Urinary bladder (tissue), 4 donors: ENCODE measurements around the gene PLEKHA6. TPM values are rescaled to one million over a fixed set of nuclear protein-coding genes. Genes with fewer than 3 reads are reported as not detected.

Experiments
- DNase-seq: peaks from one replicate; pipeline ENCODE4 v3.0.0-alpha.2; 2015; ENCODE audit errors: extremely low spot score
- H3K27ac ChIP-seq: one replicate; pipeline ENCODE4 v1.5.1; 2013; ENCODE audit warnings: low read depth, mild to moderate bottlenecking, moderate library complexity
- H3K36me3 ChIP-seq: one replicate; pipeline ENCODE4 v1.6.1; 2013; ENCODE audit warnings: mild to moderate bottlenecking, moderate library complexity; ENCODE audit not compliant: insufficient read depth
- H3K4me1 ChIP-seq: one replicate; pipeline ENCODE4 v1.6.1; 2013; ENCODE audit warnings: mild to moderate bottlenecking, moderate library complexity; ENCODE audit not compliant: insufficient read depth
- H3K4me3 ChIP-seq: one replicate; pipeline ENCODE4 v1.5.1; 2013; ENCODE audit warnings: low read depth, low read length
- WGBS: extraction: QIAGEN DNeasy Blood & Tissue Kit; methylation state at CpG from one replicate; pipeline ENCODE4 v1.1.7; 2013; 5-methylcytosine and 5-hydroxymethylcytosine counted together
- polyA plus RNA-seq: library from polyadenylated mRNA; stranded (reverse); fragments of 200-250 nt; gene quantifications from one replicate; pipeline ENCODE4 v1.2.3, GENCODE V29; 2013
- total RNA-seq: library from RNA; depleted of rRNA; stranded (reverse); fragments of >200 nt; gene quantifications from one replicate; pipeline ENCODE4 v1.2.3, GENCODE V29; 2014
- donor health status: healthy with polysubstance abuse.
- donor health status: healthy.

PLEKHA6 gene
- total and polyA plus RNA-seq, 2 donors: 9.5 to 15.1 TPM

DNA sequence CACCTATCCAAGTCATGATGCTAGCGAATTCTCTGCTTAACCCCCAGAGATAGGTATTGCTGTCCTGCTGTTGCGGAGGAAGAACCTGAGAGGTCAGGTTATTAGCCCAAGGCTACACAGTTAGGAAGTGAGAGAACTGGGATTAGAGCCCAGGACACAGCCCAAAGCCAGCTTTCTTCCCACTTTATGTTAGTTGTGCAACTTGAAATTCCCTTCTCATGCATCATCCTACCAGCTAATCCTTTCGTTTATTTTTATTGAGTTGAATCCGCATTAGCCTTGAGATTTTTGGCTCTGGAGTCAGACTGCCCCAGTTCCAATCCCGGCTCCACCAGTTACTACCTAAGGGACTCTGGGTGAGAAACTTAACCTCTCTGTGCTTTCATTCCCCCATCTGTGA lies 65.4 kb downstream of the PLEKHA6 start:
- Histone ChIP-seq H3K4me3 (no peak overlapping the region), H3K4me1 (no peaks in the 10 kb centered on the region), H3K36me3 (no peaks in the 10 kb centered on the region), H3K27ac (peak overlapping the region; percentile 62)
- WGBS: 34% methylated on average over 5 of the region's 5 CpGs
- no peak for DNase-seq

DNA sequence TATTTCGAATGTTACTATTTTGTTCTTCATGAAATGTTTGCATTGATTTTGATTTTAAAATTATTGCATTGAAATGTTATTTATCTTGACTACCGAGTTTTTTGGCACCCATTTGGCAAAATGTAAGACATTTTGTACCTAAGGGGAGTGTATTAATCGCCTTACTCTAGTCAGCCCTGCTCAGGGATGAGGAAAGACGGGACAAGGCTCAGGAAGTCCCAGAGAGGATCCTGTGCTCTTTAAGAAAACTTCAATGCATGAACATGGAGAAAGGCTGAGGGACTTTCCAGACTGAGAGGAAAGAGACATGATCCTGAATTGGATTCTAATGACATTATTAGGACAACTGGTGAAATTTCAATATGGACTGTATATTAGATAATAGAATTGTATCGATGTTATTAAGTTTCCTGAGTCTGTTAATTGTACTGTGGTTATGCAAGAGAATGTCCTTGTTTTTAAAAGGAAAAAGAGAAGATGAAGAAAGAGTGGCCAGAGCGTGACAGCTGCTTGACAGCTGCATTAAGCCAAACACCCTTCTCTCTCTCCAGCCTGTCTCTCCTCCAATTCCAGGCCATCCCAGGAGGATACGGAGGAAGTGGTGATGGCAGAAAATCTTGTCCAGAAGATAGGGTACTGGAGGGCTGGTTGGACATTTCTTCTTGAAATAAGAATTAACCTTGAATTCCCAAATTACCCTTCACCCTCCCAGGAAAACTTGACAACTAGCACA lies 66.0 kb downstream of the PLEKHA6 start:
- Histone ChIP-seq H3K4me3 (no peak overlapping the region), H3K27ac (peak overlapping the region; percentile 62)
- WGBS: 68% methylated on average over 7 of the region's 7 CpGs

DNA sequence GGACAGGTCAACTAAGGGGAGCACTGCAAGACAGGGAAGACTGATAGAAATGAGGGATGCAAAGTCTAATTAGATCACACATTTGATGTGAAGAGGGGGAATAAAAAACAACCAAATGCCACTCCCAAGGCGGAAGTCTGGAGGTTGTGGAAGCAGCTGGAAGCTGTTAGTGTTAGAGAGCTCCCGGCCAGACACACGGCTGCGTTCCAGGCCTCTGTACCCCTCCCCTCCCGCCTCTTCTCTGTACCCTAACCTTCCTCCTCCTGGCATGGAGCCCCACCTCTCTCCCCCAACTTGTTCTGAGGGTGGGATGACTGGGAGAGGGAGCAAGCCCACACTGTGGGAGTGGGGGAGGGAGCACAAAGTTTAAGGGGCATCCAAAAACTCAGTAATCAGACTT lies 67.0 kb downstream of the PLEKHA6 start:
- no peak overlapping the region for H3K4me3 ChIP-seq
- 49% methylated on average over 5 of the region's 5 CpGs for WGBS
- DNase-seq: no peak
- no peaks in the 10 kb centered on the region for H3K36me3 ChIP-seq
- no peaks in the 10 kb centered on the region for H3K4me1 ChIP-seq
- H3K27ac ChIP-seq: no peak overlapping the region

More for the DNA sequence above, 66.0 kb downstream of the PLEKHA6 start:
- no peaks in the 10 kb centered on the region for H3K4me1 ChIP-seq
- no peaks in the 10 kb centered on the region for H3K36me3 ChIP-seq
- DNase-seq: no peak

DNA sequence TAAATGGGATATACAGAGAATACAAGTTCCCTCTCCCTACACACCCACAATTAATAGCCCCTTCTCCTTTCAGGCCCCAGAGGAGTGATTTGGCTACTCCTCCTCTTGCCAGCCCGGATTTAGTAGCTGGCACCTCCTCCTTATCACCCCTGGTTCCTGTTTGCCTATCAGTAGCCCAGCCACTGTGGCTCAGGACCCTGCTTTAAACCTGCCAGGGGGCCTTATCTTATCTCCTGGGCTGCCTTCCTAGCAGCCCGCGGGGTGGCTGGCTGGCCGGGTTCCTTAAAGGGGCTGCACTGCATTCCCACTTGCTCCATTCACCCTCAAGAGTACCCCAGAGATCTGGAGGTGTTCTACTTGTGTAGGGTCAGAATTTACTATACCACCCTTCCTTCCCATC lies 70.4 kb downstream of the PLEKHA6 start:
- DNase-seq: no peak

DNA sequence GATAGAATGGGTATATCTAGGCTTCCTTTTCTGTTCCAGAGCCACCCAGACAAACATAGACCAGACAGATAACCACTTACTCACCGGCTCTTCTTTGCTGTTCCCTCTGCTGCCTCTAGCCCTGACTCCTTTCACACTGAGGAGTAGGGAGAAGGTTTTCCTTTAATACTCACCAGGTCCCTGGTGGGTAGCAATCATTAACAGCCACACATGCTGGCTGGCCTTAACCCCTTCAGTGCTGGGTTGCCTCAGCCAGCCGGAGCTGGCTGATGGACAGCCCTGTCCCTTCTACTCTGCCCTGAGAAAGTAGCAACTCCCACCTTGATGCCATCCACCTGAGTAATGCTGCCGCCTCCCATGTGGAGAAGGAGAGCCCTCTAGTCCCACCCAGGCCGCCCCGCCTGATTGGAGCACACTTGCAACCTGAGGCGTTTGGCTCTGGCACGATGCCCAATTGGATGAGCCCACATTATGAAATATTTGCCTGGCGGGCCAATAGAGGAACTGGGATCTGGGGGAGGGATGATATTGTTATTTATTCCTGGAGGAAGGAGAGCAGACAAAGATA lies 71.6 kb downstream of the PLEKHA6 start:
- Histone ChIP-seq H3K27ac (no peak overlapping the region), H3K36me3 (no peaks in the 10 kb centered on the region), H3K4me3 (no peak overlapping the region), H3K4me1 (no peaks in the 10 kb centered on the region)
- 54% methylated on average over 8 of the region's 8 CpGs for WGBS
- peak; percentile 83 for DNase-seq

More for the DNA sequence above, 70.4 kb downstream of the PLEKHA6 start:
- WGBS: 36% methylated on average over 4 of the region's 4 CpGs
- Histone ChIP-seq H3K36me3 (no peaks in the 10 kb centered on the region), H3K27ac (no peak overlapping the region), H3K4me1 (no peaks in the 10 kb centered on the region), H3K4me3 (no peak overlapping the region)

DNA sequence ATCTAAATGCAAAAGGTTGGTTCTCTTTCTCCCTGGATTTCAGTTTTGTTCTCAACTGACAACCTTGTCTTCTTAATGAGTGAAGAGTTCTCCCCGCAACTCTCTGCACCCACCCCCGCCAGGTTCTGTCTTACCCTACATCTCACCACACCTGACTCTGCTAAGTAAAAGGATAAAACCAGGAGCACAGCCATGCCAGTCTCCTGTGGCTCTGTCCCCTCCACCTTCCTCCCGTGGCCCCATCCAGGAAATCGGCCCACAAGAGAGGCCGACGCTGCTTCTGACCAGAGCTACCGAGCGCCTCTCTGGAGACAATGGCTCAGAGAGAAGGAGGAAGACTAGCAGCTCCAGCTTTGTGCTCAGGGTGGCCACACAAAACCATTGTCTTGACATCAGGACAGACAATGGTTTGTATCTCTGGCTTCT lies 72.2 kb downstream of the PLEKHA6 start:
- no peak for DNase-seq
- 65% methylated on average over 8 of the region's 8 CpGs for WGBS
- Histone ChIP-seq H3K4me3 (no peak overlapping the region), H3K36me3 (no peaks in the 10 kb centered on the region), H3K4me1 (no peaks in the 10 kb centered on the region), H3K27ac (no peak overlapping the region)

DNA sequence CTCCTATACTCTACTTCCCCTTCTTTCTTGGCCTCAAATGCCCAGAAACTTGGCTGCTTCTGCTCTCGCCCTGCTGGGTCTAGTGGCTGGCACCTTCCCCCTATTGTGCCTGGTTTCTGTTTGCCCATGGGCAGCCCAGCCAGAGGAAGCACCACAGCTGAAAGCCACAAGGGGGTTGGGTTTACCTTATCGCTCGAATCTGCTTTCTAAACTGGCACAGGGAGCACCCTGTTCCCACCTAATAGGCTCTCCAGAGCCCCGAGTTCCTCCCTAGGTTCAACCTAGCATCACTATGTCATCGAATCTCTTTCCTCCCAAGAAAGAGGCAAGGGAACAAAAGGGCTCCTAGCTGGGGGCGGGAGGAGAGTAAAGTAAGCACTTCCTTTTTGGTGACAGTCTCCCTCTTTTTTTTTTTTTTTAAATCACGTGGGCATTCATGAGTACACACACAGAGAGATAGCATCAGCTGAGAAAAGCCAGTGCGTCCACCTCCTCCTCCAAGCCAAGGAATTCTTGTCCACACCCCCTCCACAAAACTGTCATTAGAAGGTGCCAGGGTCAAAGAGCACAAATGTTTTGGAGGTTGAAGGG lies 72.8 kb downstream of the PLEKHA6 start:
- no peak overlapping the region for H3K4me3 ChIP-seq
- 31% methylated on average over 8 of the region's 8 CpGs for WGBS
- DNase-seq: no peak
- H3K36me3 ChIP-seq: no peaks in the 10 kb centered on the region
- H3K27ac ChIP-seq: peak overlapping the region; percentile 40
- H3K4me1 ChIP-seq: no peaks in the 10 kb centered on the region

DNA sequence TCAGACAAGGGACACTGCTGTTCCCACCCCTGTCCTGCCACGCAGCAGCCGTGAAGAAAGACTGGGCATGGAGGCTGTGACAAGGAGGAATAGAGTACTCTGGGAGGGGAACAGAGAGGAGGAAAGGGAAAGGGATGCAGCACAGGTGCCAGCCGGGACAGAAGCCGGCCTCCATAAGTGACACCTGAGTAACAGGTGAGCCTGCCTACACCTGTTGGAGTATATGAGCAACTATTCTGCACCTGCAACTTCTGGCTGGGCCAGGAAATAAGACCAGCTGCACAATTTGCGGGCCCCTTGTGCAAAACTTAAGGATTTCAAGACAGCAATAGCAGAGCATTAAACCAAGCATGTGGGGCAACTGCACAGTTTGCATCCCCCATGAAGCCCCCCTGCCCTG lies 73.4 kb downstream of the PLEKHA6 start:
- no peak overlapping the region for H3K4me3 ChIP-seq
- H3K4me1 ChIP-seq: no peaks in the 10 kb centered on the region
- no peak overlapping the region for H3K27ac ChIP-seq
- WGBS: 87% methylated on average over 5 of the region's 5 CpGs
- no peak for DNase-seq
- H3K36me3 ChIP-seq: no peaks in the 10 kb centered on the region

DNA sequence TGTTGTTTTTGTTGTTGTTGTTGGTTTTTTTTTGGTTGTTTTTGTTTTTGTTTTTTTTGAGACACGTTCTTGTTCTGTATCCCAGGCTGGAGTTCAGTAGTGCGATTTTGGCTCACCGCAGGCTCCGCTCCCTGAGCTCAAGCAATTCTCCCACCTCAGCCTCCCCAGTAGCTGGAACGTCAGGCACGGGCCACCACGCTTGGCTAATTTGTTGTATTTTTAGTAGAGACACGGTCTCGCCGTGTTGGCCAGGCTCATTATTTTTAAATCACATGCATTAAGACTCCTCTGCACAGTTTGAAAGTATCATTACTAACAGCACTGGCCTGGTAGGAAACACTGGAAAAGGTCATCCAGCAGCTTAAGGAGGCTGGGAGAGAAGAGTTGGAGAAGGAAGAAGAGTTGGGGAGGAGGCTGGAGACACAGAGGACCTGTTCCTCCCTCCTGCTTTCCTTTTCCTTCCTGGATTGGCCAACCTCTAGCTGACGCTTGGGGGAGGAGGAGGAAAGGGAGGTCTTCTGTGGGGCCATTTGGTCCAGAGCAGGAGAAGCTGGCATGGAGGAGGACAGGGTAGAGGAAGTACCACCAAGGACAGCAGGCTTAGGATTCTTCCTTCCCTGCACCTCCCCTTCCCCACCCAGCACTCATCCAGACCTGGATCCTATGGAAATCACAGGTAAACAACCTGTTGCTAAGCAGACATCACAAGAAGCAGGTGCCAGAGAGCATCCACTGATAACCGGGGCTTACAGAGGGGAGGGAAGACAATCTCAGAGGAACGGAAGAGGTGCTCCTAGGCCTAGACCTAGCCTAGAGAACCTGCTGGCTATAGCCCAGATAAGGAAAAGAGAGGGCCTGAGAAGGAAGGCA lies 74.1 kb downstream of the PLEKHA6 start:
- H3K4me3 ChIP-seq: no peak overlapping the region
- DNase-seq: no peak
- H3K27ac ChIP-seq: no peak overlapping the region
- no peaks in the 10 kb centered on the region for H3K4me1 ChIP-seq
- 90% methylated on average over 13 of the region's 13 CpGs for WGBS
- H3K36me3 ChIP-seq: no peaks in the 10 kb centered on the region

DNA sequence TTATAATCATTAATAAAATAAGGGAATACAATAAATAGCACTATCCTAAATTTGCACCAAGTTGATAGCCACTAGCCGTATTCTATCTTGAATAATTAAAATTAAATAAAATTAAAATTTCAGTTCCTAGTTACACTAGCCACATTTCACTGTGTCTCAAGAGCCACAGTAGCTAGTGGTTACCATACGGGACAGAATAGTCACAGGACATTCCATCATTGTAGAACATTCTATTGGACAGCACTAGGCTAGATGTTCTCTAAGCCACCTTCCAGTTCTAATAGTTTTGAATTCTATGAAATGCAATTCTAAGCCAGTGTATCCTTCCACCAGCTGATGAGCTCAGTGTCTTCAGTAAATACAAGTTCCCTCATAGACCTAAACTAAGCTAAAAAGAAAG lies 74.8 kb downstream of the PLEKHA6 start:
- WGBS: 91% methylated on average over 2 of the region's 2 CpGs
- no peaks in the 10 kb centered on the region for H3K36me3 ChIP-seq
- H3K4me3 ChIP-seq: no peak overlapping the region
- H3K4me1 ChIP-seq: no peaks in the 10 kb centered on the region
- DNase-seq: no peak
- H3K27ac ChIP-seq: no peak overlapping the region

DNA sequence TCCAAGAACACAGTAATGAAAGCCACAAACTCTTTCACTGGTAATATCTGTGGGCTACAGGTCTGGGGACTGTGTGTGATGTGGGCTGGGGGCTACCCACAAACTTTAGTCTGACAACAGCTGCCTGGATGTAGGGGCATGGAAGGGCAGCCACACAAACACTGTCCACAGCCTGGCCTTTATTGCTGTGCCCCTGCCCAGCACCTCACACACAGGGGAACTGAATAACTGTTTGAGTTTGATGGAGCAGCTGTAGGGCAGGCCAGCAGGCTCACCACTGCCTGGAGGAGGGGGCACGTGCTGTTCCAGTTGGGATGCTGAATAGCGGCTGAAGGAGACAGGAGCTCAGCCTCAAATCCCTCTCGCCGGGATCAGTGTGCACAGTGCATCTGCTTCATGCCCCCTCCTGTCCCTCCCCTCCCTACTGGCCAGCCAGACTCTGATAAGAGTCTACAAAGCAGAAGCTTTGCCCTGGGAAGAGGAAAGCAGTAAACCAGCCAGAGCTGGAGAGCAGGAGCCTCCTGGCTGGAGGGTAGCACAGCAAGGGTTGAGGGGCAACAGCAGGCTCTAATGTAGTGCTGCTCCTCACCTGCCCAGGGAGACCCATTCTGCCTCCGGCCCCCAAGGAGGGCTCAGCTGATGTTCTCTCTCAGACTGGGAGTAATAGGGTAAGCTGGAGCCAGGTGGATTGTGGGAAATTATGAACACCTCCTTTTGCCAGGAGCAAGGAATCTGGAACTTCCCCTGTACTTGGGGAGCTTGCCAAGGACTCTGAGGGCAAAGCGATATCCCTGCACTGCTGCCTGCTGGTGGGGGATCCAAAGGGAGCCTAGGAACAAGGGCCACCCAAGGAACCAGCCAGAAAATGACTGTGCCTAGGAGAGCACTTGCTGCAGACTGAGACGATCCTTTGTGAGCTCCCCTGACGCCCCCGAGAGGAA lies 75.7 kb downstream of the PLEKHA6 start:
- Histone ChIP-seq H3K27ac (no peak overlapping the region), H3K4me3 (no peak overlapping the region), H3K4me1 (no peaks in the 10 kb centered on the region), H3K36me3 (no peaks in the 10 kb centered on the region)
- DNase-seq: no peak
- WGBS: 69% methylated on average over 9 of the region's 9 CpGs

DNA sequence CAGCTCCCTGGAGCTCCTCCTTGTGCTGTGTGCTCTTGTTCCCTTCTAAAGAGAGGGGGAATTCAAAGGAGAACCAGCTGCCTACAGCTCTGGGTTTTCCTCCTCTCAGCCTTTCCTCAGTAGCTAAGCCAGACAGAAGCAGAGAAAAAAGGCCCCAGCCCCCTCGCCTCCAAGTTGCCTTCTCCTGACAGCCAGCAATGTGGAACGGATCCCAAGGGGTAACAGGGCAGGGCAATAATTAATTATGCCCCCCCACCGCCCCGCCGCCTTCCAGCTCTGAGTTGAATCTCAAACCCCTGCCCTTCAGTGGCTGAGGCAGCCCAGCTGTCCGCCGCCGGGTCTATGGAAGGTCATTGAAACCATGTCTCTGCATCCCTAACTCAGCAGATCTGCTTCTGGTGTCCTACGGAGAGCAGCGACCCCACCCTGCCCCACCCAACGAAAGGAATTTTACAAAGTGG lies 76.9 kb downstream of the PLEKHA6 start:
- H3K4me3 ChIP-seq: no peak overlapping the region
- no peaks in the 10 kb centered on the region for H3K4me1 ChIP-seq
- no peak overlapping the region for H3K27ac ChIP-seq
- H3K36me3 ChIP-seq: no peaks in the 10 kb centered on the region
- DNase-seq: no peak
- WGBS: 60% methylated on average over 11 of the region's 11 CpGs
